SH-SY5Y (cell line): ENCODE data around the gene SEMA6B.

Experiments
- GATA2 ChIP-seq: IDR thresholded peaks from 2 replicates; pipeline ENCODE4 v1.6.1; 2011; ENCODE audit warnings: mild to moderate bottlenecking, low read depth, low read length
- GATA3 ChIP-seq: IDR thresholded peaks from 2 replicates; pipeline ENCODE4 v1.6.1; 2011; ENCODE audit warnings: low read depth, mild to moderate bottlenecking, low read length, moderate library complexity

DNA sequence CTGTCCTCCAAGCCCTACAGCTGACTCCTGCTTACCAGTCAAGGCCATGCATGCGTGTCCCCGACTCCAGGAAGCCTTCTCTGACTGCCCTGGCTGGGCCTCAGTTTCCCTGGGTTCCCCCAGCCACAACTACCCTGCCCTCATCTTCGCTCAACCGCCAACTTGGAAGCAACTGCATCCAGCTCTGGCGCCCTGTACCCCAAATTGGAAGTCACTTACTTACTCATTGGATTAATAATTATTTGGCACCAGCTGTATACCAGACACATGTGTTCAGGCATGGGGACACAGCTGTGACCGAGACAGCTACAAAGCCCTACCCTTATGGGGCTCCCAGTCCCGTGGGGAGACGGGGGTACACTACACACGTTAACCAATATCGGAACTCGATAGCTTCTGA is 10.9 kb upstream of the SEMA6B start:
- no peak for TF ChIP-seq GATA2
- TF ChIP-seq GATA3, result no peak
